Pancreas (tissue), 10 donors: Measurements from ENCODE around the gene IMMP2L. TPM values are rescaled to one million over a fixed set of nuclear protein-coding genes. Genes with fewer than 3 reads are reported as not detected.

ENCODE experiments used
- ATAC-seq, 4 donors: fragments of 200-7000 bp; cut with Tn5 transposase; one replicate each; pipeline versions ENCODE4 v1.8.0 to v1.9.1; 2020; ENCODE audit warnings: mild to moderate bottlenecking in 4 of 4, moderate library complexity in 4 of 4
- DNase-seq, 6 donors: peaks; one replicate each; pipeline ENCODE4 v3.0.0-alpha.2; 2020
- FAIRE-seq: peaks from 2 replicates; lab custom pipeline; 2012; peaks lifted over from hg19 to GRCh38; lab: Jason Lieb, UNC
- H3K27ac ChIP-seq, 4 donors: fragments of 200-600 bp; sonication (generic); 1 replicate in 3 of 4; 2 replicates in 1 of 4; pipeline versions ENCODE4 v1.5.0 to v1.8.0; 2020
- H3K27me3 ChIP-seq, 4 donors: fragments of 200-600 bp; one replicate each; pipeline ENCODE4 v1.8.0; 2021
- H3K36me3 ChIP-seq, 3 donors: fragments of 200-600 bp; sonication (generic) in 1 of 3; one replicate each; pipeline versions ENCODE4 v1.5.0 to v1.8.0; 2020 to 2021
- H3K4me1 ChIP-seq, 3 donors: fragments of 200-600 bp; one replicate each; pipeline ENCODE4 v1.8.0; 2021
- H3K4me3 ChIP-seq, 4 donors: fragments of 200-600 bp; sonication (generic) in 2 of 4; one replicate each; pipeline versions ENCODE4 v1.5.0 to v1.8.0; 2020 to 2021
- H3K9me3 ChIP-seq, 4 donors: fragments of 200-600 bp; one replicate each; pipeline ENCODE4 v1.8.0; 2021
- WGBS, 2 donors: extraction: QIAGEN DNeasy Blood & Tissue Kit; methylation state at CpG; one replicate each; pipeline ENCODE4 v1.1.7; 2013; 5-methylcytosine and 5-hydroxymethylcytosine counted together
- intact Hi-C, 3 donors: fragments of 100-400 bp; cut with DNase I; formaldehyde crosslinking; loops; one replicate each; pipeline versions ENCODE4 v1.11.1 to v1.14.2; 2022
- polyA plus RNA-seq, 2 donors: library from polyadenylated mRNA; stranded (reverse); fragments of 200-250 nt; gene quantifications; one replicate each; pipeline ENCODE4 v1.2.3, GENCODE V29; 2013
- total RNA-seq, 6 donors: library from RNA; stranded (reverse); fragmentation: NEBNext Ultra II Directional in 4 of 6; extraction: Animal tissue kit (Norgen Biotek cat#: 25700) in 4 of 6; gene quantifications; one replicate each; pipeline versions ENCODE4 v1.2.1 to v1.2.4, GENCODE V29; 2021 to 2023
- TF ChIP-seq, protein P1 (sequence below), 4 donors: fragments of 200-600 bp; sonication (generic) in 3 of 4; IDR thresholded peaks; one replicate each; pipeline versions ENCODE4 v1.5.0 to v1.8.0; 2021; ENCODE audit warnings: antibody characterized with exemption in 4 of 4
- donor health status: healthy with polysubstance abuse.
- donor health status: DM: no; HTN: no; CAD: no; lungs with moderate emphysema.
- donor health status: DM: no; HTN: no; CAD: no.
- donor health status: control.
- donor health status: control.
- donor health status: Bipolar disorder and iron deficiency.
- donor health status: DM: yes; HTN: yes; CAD: no.
- donor health status: DM: no; HTN: no; CAD: no.
- donor health status: DM: no; HTN: no; CAD: no.
- donor health status: DM: yes; HTN: yes; CAD: no.

The IMMP2L gene
- total and polyA plus RNA-seq, 8 donors = 7.3 to 30.0 (median 12.9) TPM

DNA sequence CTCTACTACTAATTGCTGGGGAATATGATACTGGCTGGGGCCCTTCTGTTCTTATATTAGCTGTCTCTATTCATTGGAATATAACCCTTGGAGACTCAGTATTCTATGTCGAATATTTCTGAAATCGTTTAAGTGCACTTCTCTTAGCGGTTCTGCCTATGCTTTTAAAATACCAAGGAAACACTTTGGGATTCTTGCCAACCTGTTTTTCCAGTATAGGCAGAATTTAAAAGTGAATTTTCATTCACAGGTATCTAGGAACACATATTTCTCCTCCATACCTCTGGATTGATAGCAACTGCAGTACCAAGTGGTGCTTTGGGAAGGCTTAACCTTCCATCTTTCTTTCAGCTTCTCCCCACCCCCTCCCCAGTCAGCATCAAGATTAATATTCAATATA, 841.7 kb downstream of the IMMP2L start:
- no peaks in the 10 kb centered on the region for H3K4me1 ChIP-seq
- H3K9me3 ChIP-seq = no peaks in the 10 kb centered on the region
- no peak for DNase-seq
- H3K4me3 ChIP-seq = no peak overlapping the region
- ATAC-seq = no peak
- H3K27ac ChIP-seq = no peak overlapping the region
- TF ChIP-seq, protein P1, sequence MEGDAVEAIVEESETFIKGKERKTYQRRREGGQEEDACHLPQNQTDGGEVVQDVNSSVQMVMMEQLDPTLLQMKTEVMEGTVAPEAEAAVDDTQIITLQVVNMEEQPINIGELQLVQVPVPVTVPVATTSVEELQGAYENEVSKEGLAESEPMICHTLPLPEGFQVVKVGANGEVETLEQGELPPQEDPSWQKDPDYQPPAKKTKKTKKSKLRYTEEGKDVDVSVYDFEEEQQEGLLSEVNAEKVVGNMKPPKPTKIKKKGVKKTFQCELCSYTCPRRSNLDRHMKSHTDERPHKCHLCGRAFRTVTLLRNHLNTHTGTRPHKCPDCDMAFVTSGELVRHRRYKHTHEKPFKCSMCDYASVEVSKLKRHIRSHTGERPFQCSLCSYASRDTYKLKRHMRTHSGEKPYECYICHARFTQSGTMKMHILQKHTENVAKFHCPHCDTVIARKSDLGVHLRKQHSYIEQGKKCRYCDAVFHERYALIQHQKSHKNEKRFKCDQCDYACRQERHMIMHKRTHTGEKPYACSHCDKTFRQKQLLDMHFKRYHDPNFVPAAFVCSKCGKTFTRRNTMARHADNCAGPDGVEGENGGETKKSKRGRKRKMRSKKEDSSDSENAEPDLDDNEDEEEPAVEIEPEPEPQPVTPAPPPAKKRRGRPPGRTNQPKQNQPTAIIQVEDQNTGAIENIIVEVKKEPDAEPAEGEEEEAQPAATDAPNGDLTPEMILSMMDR (IDR thresholded peaks at IDR 0.05) = no peak
- FAIRE-seq = no peak
- intact Hi-C loops = no loop called here
- no peaks in the 10 kb centered on the region for H3K27me3 ChIP-seq
- H3K36me3 ChIP-seq = no peaks in the 10 kb centered on the region
- WGBS, 2 donors = 90 to 93% methylated on average over 3 of the region's 3 CpGs

DNA sequence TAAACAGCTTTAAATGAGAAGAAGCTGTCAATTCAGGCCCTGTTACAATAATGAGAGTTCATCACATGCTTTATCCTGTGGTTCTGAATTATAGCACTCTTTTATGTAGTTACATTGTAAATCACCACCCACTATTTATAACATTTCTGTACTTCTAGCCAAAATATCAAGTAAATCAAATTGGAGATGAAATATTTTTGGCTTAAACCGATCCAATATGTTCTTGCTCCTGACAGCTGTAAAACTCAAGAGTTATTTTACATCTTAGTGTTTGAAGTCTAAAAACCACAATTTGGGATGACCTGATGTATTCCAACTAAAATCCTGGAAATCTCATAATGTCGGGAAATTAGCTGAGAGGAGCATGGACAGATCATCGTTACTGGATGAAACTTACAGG, 842.6 kb downstream of the IMMP2L start:
- no peak for ATAC-seq

DNA sequence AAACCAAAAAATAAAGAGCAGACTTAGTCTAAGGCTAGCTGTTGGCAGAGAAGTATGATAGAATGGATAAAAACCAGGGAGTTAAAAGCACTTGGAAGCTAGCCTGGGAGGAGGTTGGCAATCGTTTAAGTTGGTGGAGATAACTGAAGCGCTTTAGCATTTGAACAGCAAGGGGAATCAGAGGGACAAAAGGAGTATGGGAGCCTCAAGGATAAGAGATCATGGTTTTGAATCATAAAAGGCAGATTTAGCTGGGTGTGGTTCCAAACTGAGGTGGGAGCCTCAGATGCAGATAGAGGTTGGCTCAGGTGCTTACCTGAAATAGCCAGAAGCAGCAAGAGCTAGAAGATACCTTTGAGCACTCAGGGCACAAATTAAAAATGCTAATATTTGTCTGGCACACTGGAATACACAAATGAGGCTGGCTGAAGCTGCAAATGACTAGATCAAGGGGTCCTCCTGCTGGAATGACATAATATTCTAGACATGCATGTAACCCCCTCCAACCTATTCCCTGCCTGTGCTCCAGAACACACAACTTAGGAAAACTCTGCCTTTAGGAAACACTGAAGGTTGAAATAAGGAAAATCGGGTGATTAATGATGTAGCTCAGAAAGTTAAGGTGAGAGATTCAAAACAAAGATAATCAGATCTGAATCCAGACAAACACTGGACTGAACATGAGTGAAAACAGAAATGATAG, 843.6 kb downstream of the IMMP2L start:
- Histone ChIP-seq H3K36me3 (no peaks in the 10 kb centered on the region), H3K27ac (no peak overlapping the region), H3K27me3 (no peaks in the 10 kb centered on the region), H3K4me3 (no peak overlapping the region), H3K9me3 (no peaks in the 10 kb centered on the region), H3K4me1 (no peaks in the 10 kb centered on the region)
- intact Hi-C loops = no loop called here
- 68 to 69% methylated on average over 3 of the region's 3 CpGs for WGBS, 2 donors
- ATAC-seq (no peak), FAIRE-seq (no peak), DNase-seq (no peak)
- TF ChIP-seq, protein P1 (IDR thresholded peaks at IDR 0.05) = no peak

More for the DNA sequence above, 842.6 kb downstream of the IMMP2L start:
- intact Hi-C loops = no loop called here
- FAIRE-seq (no peak), DNase-seq (no peak)
- no peak overlapping the region for H3K27ac ChIP-seq
- no peaks in the 10 kb centered on the region for H3K27me3 ChIP-seq
- H3K36me3 ChIP-seq = no peaks in the 10 kb centered on the region
- H3K4me3 ChIP-seq = no peak overlapping the region
- TF ChIP-seq, protein P1 (IDR thresholded peaks at IDR 0.05) = no peak
- no peaks in the 10 kb centered on the region for H3K9me3 ChIP-seq
- no peaks in the 10 kb centered on the region for H3K4me1 ChIP-seq
- 90 to 96% methylated on average over 3 of the region's 3 CpGs for WGBS, 2 donors

DNA sequence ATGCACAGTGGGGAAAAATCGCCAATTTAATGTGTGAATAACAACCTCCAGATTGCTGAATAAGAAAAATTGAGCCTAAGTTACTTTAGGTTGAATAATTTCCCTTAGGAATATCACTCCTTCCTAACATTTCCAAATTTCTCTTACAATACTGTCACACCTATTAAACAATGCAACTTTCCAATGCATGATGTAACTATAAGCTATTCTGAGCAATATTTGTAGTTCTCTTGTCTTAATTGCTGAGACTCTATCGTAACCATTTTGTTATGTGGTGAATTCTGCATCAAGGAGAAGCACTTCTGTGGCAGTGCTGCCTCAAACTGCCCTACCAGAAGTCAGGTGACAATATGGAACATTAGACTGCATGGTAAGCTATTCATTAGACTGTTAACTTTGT, 858.1 kb downstream of the IMMP2L start:
- no peak overlapping the region for H3K4me3 ChIP-seq
- no peak overlapping the region for H3K27ac ChIP-seq
- no peaks in the 10 kb centered on the region for H3K4me1 ChIP-seq
- no peaks in the 10 kb centered on the region for H3K27me3 ChIP-seq
- ATAC-seq (no peak), DNase-seq (no peak), FAIRE-seq (no peak)
- TF ChIP-seq, protein P1 (IDR thresholded peaks at IDR 0.05) = no peak
- intact Hi-C loops = no loop called here
- H3K9me3 ChIP-seq = no peaks in the 10 kb centered on the region
- H3K36me3 ChIP-seq = no peaks in the 10 kb centered on the region
- WGBS, 2 donors = 89 to 91% methylated on average over 2 of the region's 2 CpGs

DNA sequence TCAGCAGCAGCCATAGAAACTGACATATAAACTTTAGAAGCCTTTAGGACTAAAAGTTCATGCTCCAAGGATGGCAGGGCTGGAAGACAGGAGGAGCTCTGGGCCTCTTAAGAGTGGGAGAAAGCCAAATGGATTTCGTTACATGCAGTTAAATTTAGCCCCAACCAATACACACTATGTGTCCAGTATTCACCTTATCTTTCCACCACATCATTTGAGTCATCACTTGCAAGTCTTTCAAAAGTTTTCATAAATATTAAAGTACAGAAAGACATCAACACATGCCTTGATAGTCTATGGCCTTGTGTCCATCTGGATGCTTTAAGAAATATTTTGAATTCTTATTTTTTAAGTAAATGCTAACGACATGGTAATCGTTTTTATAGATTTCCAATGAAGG, 863.7 kb downstream of the IMMP2L start:
- H3K27me3 ChIP-seq = no peaks in the 10 kb centered on the region
- H3K36me3 ChIP-seq = no peaks in the 10 kb centered on the region
- no peak overlapping the region for H3K4me3 ChIP-seq
- H3K9me3 ChIP-seq = no peaks in the 10 kb centered on the region
- no peak for FAIRE-seq
- ATAC-seq = no peak
- no peak overlapping the region for H3K27ac ChIP-seq
- 79 to 85% methylated on average over 3 of the region's 3 CpGs for WGBS, 2 donors
- intact Hi-C loops = no loop called here
- DNase-seq = no peak
- TF ChIP-seq, protein P1 (IDR thresholded peaks at IDR 0.05) = no peak
- no peaks in the 10 kb centered on the region for H3K4me1 ChIP-seq
